ENCODE results near the gene GNAI1. TPM values are rescaled to one million over a fixed set of nuclear protein-coding genes. Genes with fewer than 3 reads are reported as not detected.

Gene GNAI1
- total and polyA plus RNA-seq, 11 donors: 4.6 to 26.1 (median 14.1) TPM

DNA sequence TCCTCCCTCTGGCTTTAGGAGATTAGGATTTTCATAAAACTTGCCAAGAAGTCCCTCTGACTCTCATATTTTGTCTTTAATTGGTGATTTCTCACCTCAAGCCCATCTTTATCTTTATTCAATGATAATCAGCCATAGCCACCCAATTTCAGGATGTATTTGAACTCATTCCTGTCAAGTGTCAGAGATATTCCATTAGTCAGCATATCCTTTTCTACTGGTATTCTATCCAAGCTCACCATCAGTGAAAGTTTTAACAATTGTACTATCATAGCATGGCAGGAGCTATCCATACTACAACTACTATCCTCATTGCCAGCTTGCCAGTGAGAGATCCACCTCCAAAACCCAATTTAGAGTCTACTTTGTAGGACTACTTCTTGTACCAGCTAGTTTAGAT, 114.6 kb downstream of the GNAI1 start:
- H3K36me3 ChIP-seq: no peaks in the 10 kb centered on the region
- no peak overlapping the region for H3K4me3 ChIP-seq
- DNase-seq: no peak
- intact Hi-C loops (cut with DNase I): no loop called here
- ATAC-seq: no peak
- H3K4me1 ChIP-seq: peaks cover 0 to 11% (median 3%) of the 10 kb centered on the region in 12 donors
- H3K27me3 ChIP-seq: no peaks in the 10 kb centered on the region
- no peak for TF ChIP-seq POLR2A (IDR thresholded peaks at IDR 0.05)
- TF ChIP-seq, protein P1, sequence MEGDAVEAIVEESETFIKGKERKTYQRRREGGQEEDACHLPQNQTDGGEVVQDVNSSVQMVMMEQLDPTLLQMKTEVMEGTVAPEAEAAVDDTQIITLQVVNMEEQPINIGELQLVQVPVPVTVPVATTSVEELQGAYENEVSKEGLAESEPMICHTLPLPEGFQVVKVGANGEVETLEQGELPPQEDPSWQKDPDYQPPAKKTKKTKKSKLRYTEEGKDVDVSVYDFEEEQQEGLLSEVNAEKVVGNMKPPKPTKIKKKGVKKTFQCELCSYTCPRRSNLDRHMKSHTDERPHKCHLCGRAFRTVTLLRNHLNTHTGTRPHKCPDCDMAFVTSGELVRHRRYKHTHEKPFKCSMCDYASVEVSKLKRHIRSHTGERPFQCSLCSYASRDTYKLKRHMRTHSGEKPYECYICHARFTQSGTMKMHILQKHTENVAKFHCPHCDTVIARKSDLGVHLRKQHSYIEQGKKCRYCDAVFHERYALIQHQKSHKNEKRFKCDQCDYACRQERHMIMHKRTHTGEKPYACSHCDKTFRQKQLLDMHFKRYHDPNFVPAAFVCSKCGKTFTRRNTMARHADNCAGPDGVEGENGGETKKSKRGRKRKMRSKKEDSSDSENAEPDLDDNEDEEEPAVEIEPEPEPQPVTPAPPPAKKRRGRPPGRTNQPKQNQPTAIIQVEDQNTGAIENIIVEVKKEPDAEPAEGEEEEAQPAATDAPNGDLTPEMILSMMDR (IDR thresholded peaks at IDR 0.05): no peak
- H3K9me3 ChIP-seq: no peaks in the 10 kb centered on the region
- H3K27ac ChIP-seq: no peak overlapping the region

DNA sequence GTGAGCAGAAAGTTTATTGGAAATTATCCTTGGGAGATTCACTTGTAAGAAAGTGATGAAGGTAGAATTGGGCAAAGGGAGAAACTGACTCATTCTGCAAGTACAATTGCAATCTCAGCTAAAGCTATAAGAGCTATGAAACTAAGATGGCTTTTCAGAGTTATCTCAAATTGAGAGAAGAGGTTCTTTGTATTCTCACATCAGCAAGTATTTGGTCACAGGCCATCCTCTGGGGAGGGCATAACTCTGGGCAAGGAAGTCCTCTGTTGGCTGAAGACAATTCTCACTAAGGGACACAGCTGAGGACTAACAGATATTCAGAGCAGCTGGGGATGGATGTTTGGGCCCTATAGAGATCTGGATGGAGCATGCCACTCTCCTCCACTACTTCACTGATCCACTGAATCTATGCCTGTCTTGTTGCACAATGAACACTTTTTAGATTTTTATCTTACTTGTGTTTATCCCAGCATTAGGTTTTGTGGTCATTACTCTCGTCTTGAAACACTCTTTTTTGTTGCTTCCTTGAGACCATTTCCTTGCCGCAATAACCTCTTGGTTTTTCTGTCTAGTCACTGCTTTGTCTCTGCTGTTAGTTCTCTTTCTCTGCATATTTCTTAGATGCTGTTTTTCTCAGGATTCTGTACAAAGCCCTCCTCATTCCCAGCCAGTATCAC, 115.1 kb downstream of the GNAI1 start:
- 27 to 77% (median 51%) methylated on average over 2 of the region's 2 CpGs for WGBS, 4 donors
- DNase-seq (no peak), ATAC-seq (no peak)
- H3K27ac ChIP-seq: no peak overlapping the region
- H3K9me3 ChIP-seq: no peaks in the 10 kb centered on the region
- intact Hi-C loops (cut with DNase I): loop anchor here in 1 of 10 donors (10.0 kb wide), 1 partner anchor 65 kb away; no protein-coding TSS in a partner anchor
- TF ChIP-seq, protein P1 (IDR thresholded peaks at IDR 0.05): no peak
- no peak for TF ChIP-seq POLR2A (IDR thresholded peaks at IDR 0.05)
- H3K4me1 ChIP-seq: peaks cover 0 to 6% (median under 1%) of the 10 kb centered on the region in 12 donors
- H3K4me3 ChIP-seq: no peak overlapping the region
- H3K27me3 ChIP-seq: no peaks in the 10 kb centered on the region
- no peaks in the 10 kb centered on the region for H3K36me3 ChIP-seq

DNA sequence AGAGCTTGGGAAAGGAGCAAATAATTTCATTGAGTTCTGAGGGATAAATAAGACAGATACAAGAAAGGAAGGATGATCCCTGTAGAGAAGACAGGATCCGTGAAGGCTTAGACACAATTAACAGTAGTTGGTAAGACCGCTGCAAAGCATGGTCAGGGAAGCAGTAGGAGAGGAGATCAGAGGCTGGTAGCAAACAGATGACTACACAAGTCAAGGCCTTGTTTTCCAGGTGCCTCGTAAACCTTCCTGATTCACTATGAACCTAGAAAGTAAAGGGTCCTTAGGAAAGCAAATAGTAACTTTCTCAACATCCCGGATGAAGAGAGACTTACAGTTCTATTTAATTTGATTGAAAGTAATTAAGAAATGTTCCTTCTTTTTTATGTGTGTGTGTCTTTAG, 118.6 kb downstream of the GNAI1 start:
- H3K9me3 ChIP-seq: no peaks in the 10 kb centered on the region
- ATAC-seq (no peak), DNase-seq (no peak)
- H3K27me3 ChIP-seq: no peaks in the 10 kb centered on the region
- 95 to 97% (median 97%) methylated on average over 4 of the region's 4 CpGs for WGBS, 4 donors
- H3K4me1 ChIP-seq: no peaks in the 10 kb centered on the region
- intact Hi-C loops (cut with DNase I): loop anchor here in 1 of 10 donors (10.0 kb wide), 1 partner anchor 62 kb away; no protein-coding TSS in a partner anchor
- H3K36me3 ChIP-seq: no peaks in the 10 kb centered on the region
- H3K4me3 ChIP-seq: no peak overlapping the region
- no peak for TF ChIP-seq POLR2A (IDR thresholded peaks at IDR 0.05)
- TF ChIP-seq, protein P1 (IDR thresholded peaks at IDR 0.05): no peak
- no peak overlapping the region for H3K27ac ChIP-seq

DNA sequence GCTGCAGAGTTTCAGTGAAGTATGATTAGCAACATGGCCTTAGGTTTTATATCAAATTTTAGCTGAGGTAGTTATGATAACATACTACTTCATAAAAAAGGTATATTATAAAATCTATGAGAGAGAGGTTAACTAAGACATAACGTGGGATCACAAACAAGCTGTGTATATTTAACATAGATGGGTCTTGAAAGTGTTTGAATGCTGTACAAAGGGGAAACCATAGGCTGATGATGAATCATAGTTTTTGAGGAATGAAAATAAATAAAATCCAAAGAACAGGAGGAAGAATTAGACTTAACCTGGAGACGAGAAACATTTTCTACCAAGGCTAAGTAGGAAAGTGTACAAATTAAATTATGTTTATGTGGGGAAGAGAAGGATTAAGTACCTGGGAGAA, 119.0 kb downstream of the GNAI1 start:
- no peaks in the 10 kb centered on the region for H3K36me3 ChIP-seq
- H3K27me3 ChIP-seq: no peaks in the 10 kb centered on the region
- WGBS, 4 donors: 89 to 93% (median 90%) methylated on average over 2 of the region's 2 CpGs
- no peaks in the 10 kb centered on the region for H3K4me1 ChIP-seq
- ATAC-seq (no peak), DNase-seq (no peak)
- no peak overlapping the region for H3K27ac ChIP-seq
- H3K4me3 ChIP-seq: no peak overlapping the region
- intact Hi-C loops (cut with DNase I): loop anchor here in 1 of 10 donors (10.0 kb wide), 1 partner anchor 61 kb away; no protein-coding TSS in a partner anchor
- no peak for TF ChIP-seq POLR2A (IDR thresholded peaks at IDR 0.05)
- TF ChIP-seq, protein P1 (IDR thresholded peaks at IDR 0.05): no peak
- H3K9me3 ChIP-seq: no peaks in the 10 kb centered on the region
